NCI-H446 treated with DMSO at 0.1 percent for 48 hours (cell line): ENCODE data around the gene NES.

Experiments
- DNase-seq: peaks from one replicate; lab custom pipeline; 2025; lab: John Stamatoyannopoulos, UW

Gene NES

DNA sequence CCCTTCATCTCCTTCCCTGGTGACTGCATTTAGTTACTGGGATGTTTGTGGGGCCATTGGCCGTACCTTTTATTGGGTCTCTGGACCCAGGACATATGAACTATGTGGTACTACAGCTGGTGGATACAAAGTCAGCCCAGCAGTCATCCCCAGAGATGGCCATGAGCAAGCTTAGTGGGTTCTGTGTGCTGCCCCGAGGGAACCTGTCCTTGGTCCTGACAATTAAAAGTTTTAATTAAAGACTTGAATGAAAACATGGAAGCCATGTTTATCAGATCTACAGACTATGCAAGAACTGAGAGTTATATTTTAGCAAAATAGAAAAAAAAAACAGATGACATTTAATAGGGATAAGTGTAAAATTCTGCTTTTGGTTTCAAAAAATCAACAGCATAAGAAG lies 2.8 kb upstream of the NES start:
- DNase-seq: no peak

- peak; percentile 43 for DNase-seq
These were observed 699 bp upstream of the NES start for GRCh38 chr1:156677616-156678596.

GRCh38 chr1:156676114-156676819 lies 940 bp downstream of the NES start:
- DNase-seq: no peak

DNA sequence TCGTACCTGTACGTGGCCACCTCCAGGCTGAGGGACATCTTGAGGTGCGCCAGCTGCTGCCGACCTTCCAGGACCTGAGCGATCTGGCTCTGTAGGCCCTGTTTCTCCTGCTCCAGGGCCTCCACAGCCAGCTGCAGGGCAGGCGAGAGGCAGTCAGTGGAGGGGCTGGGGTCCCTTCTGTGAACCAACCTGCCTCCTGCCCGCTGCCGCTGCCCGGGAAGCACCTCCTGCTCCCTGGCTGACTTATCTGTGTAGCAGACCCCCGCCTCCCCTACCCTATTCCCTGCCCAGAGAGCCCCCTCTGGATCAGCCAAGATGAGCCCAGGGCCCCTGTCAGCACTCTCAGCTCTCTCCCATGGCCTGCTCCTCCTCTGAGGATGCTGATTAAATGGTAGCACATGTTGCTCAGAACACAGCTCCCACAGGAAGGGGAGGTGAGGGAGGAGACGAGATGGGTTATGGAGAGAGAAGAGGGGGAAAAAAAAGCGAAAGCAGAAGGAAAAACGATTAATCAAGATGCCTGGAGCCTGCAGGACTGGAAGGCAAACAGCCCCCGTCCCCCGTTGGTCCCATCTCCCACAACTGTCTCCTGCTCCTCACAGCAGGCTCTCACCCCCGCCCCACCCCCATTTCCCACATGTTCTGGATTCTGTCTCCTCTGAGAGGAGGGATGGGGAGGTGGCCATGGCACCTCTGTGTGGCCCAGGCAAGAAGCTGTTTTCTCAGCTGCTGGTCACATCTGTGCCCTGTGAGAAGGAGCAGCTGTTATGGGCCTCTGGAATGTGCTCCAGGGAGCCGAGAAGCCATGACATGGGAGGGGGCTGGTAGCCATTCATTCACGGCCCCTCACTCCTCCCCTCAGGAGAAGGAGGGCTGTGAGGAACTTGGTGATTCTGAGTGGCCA lies 1.7 kb downstream of the NES start:
- no peak for DNase-seq

DNA sequence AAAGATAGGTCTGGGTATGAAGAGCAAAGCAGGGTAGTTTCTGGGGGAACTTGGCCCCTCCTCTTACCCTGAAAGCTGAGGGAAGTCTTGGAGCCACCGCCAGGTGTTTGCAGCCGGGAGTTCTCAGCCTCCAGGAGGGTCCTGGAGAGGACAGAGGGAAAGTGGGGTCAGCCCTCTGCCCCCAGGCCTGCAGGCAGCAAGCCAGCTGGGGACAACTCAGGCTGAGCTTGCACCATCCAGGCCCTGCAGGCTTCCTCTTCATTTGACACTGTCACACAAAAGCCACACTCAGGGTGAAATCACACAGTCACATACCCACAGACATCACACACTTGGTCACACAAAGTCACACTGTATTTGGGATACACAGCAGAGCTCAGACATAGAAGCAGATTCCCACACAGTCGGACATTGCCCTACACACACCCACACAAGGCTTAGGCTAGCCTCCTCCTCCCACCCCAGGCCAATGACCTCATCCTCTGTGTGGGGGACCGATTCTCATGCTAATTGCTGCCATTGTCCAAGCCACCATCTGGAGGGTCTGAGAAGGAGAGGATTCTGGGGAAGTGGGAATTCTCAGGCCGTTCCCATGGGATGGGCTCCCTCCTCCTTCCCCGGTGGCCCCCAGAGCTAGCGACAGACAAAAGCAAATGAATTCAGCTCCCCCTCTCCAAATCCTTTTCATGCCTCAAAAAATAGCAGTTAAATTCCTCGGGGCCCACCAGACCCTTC lies 3.7 kb downstream of the NES start:
- no peak for DNase-seq

GRCh38 chr1:156671804-156672203 lies 5.4 kb downstream of the NES start:
- DNase-seq: no peak

DNA sequence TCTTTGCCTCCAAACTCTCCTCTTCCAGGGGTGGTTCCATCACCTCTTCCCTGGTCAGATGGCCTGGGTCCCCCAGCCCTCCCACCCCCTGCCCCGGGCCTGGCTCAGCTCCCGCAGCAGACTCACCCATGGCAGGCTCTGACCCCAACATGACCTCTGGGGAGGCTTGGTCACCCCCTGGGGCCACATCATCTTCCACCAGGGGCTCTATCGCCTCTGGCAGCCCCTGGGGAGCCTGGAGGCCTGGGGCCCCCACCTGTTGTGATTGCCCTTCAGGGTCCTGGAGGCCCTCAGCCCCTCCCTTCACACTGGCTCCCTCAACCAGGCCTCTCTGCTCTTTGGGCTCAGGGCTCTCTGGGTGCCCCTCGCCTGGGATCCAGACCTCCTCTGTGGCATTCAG lies 6.4 kb downstream of the NES start:
- no peak for DNase-seq

DNA sequence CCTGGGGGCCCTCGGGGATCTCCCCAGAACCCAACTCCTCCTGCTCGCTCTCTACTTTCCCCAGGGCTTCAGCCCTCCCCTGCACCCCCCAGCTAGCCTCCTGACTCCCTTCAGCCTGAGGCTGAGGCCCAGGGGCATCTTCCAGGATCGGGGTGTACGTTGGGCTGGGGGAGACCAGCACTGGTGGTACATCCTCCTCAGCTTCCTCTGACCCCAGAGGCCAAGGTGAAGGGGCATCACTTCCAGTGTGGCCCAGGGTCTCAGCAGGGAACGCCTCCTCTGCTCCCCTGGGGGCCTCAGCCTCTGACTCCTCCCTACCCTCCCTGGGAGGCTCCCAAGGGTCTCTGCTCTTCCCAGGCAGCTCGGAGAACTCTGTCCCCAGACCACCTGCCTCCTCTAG lies 6.8 kb downstream of the NES start:
- DNase-seq: no peak

DNA sequence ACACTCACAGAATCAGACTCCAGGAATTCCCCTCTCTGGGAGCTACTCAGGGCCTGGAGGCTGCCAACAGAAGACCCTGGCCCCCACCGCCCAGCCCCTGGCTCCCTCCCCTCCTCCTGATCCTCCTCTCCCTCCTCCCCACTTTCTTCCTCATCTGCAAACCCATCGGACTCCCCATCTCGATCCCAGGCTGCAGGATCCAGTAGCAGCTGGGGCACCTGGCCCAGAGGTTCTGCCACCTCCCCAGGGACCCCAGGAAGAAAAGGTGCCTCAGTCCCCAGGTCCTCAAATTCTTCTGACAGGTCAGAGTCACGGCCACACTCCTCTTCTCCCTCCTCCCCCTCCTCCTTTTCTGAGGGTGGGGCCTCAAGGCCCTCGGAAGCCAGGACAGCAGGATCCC lies 7.4 kb downstream of the NES start:
- no peak for DNase-seq

DNA sequence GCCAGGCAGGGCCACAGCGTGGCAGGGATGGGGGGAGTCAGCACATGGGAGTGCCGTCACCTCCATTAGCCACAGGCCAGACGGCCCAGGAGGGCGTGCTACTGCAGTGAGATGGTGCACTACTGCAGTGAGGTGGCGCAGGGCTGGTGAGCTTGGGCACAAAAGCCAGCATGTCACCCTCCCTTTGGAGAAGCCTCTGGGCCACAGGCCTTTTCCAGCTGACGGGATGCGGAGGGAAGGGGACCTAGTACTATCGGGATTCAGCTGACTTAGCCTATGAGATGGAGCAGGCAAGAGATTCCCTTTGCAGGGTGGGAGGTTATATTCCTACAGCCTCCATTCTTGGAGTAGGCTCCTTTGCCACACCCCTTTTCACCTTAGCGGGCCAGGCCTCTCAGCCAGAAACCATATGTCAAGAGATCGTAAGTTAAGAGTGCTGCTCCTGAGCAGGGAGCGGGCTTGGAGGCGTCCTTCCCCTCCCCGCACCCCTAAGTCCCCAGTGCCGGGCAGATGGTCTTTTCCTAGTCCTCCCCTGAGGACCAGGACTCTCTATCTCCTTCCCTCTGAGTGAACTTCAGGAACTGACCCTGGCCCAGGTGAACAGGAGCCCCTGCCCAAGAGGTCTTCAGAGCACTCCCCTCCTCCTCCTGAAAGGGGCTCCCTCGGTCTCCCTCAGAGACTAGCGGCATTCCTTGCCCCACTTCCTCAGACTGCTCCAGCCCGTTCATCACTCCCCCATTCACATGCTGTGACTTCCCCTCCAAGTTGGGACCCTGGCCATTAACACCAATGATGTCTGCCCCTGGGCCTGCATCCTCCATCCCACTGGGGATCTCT lies 8.2 kb downstream of the NES start:
- no peak for DNase-seq

GRCh38 chr1:156667968-156668709 lies 9.1 kb downstream of the NES start:
- no peak for DNase-seq

GRCh38 chr1:156667610-156667967 lies 9.6 kb downstream of the NES start:
- DNase-seq: peak; percentile 67

DNA sequence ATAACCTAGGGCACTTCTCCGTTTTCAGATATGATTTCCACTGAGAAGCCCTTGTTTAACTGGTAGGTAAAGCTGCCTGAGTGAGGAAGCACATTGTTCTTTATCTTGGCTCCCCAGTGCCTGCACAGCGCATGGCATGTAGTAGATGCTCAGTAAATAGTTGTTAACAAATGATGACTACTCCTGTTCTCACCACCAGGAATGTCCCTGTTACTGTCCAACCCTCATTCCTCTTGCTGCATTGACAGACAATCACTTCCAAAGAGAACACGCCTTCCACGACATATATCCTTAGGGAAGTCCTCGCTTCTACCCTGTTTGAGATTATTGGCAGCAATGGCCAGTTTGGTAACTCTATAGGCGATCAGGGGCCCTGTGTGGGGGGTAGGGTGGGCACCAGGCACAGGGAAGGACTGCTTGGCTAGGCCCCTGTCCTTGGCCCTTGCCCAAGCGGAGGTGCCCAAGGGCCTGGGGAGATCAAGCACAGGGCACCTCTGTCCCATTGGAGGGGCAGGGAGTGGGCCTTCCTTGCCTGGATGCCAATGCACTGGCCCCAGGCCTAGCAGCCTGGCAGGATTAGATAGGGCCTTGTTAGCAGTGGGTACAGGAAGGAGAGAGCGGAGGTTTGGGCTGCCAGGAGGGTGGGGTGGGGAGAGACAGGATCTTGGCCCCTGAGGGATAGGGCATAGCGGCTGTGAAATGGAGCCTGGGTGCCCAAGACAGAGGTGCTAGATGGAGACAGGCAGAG lies 10.2 kb downstream of the NES start:
- DNase-seq: no peak

- DNase-seq: no peak
These were observed 11.7 kb downstream of the NES start for GRCh38 chr1:156665539-156665938.

DNA sequence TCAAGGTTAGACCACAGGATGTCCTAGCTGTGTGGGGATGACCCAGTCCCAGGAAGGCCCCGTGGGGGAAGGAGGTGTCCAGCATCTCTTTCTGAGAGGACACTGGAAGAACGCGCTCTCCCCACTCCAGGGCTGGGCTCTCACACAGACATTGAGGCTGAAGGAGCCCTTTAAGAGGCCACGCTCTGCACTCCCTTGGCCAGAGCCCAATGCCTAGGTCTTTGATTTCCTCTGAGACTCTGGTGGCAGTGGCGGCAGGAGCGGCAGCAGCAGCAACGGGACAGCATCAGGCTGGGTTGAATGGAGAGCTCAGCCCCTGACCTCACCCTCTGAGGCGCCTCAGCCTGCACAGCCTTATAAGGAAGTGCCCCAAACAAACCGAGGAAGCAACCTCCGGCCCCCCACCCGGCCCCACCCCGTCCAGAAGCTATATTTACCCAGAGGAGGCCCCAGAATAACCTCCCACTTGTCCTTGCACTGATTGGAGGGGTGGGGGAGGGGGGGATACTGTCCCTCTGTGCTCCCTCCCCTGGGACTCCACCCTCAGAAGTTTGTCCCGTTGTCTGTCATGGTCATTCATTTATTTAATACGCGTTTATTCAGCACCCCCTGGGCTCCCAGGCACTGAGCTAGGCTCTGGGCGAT lies 12.3 kb downstream of the NES start:
- no peak for DNase-seq

DNA sequence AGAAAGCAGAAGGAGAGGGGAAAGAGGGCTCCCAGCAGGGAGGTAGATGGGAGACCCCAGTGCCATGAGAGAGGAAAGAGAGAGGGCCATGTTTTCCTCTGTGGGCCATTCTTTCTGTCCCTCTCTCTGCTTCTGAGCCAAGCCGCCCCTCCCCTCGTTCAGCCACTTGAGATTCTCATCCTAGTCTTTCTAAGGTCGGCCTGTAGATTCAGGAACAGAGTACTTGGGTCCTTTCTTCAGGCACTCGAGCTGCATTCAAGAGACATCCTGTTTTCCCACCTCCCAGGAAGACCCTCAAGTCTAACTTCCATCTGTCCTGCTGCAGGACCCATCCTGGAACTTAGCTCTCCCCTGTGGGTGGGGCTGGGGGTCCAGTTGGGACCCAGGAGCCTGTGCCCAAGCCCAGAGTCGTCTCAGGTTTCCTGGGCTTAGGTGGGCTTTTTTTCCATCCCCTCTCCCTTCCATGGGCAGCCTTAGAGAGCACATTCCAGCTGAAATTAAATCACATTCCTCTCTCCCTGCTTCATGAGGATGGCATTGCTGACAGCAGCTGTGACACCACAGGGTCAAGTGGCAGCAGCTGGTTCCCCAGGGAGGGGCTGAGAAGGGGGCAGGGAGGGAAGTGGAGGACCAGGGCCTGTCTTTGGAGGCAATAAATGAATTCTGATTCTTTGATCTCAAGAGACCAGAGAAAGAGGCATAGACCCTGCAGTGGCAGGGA lies 13.0 kb downstream of the NES start:
- no peak for DNase-seq

DNA sequence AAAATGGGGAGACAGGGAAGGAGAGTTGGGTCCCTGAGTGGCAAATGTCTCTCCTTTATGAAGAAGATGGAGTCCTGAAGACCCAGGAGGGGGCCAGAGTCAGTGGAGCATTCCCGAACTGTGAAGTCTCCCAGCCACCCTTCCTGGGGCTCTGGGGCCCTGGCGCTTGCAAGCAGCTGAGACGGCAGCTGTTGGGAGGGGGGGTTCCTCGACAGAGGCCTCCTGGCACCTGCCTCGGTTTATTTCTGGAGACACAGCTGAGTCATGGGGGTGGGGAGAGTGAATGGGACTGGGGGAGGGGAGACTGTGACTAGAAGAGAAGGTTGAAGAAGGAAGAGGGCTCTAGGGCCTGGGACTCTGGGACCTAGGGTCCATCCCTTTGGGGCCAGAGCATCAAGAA lies 14.0 kb downstream of the NES start:
- DNase-seq: no peak

GRCh38 chr1:156662800-156663055 lies 14.5 kb downstream of the NES start:
- no peak for DNase-seq
